ENCODE data around the gene LRCOL1.

LRCOL1 gene

GRCh38 chr12:132621657-132622435 is 11.5 kb upstream of the LRCOL1 start:
- DNase-seq (ENCODE audit: extremely low read depth, insufficient read length), result no peak
- no peaks in the 10 kb centered on the region for H3K27me3 ChIP-seq (replicated peaks; ENCODE audit: control insufficient read depth, insufficient read depth, low read length)
- no peak for TF ChIP-seq CTCF (IDR thresholded peaks at IDR 0.05; ENCODE audit: insufficient read depth, low read length, poor library complexity, severe bottlenecking)
- peaks cover 13% of the 10 kb centered on the region for H3K36me3 ChIP-seq (ENCODE audit: control insufficient read depth, insufficient read depth, low read length)
- no peak overlapping the region for H3K4me3 ChIP-seq (replicated peaks; ENCODE audit: low read depth, low read length)

- DNase-seq (ENCODE audit: extremely low read depth, insufficient read length), result no peak
- TF ChIP-seq CTCF (IDR thresholded peaks at IDR 0.05; ENCODE audit: insufficient read depth, low read length, poor library complexity, severe bottlenecking), result no peak
- peaks cover 12% of the 10 kb centered on the region for H3K36me3 ChIP-seq (ENCODE audit: control insufficient read depth, insufficient read depth, low read length)
- H3K27me3 ChIP-seq (replicated peaks; ENCODE audit: control insufficient read depth, insufficient read depth, low read length), result no peaks in the 10 kb centered on the region
- no peak overlapping the region for H3K4me3 ChIP-seq (replicated peaks; ENCODE audit: low read depth, low read length)
These were observed 10.7 kb upstream of the LRCOL1 start for GRCh38 chr12:132620899-132621656.

GRCh38 chr12:132620113-132620898 is 9.9 kb upstream of the LRCOL1 start:
- no peak for TF ChIP-seq CTCF (IDR thresholded peaks at IDR 0.05; ENCODE audit: insufficient read depth, low read length, poor library complexity, severe bottlenecking)

GRCh38 chr12:132619386-132620112 is 9.2 kb upstream of the LRCOL1 start:
- TF ChIP-seq CTCF (IDR thresholded peaks at IDR 0.05; ENCODE audit: insufficient read depth, low read length, poor library complexity, severe bottlenecking), result no peak
- H3K36me3 ChIP-seq (ENCODE audit: control insufficient read depth, insufficient read depth, low read length), result peaks cover 2% of the 10 kb centered on the region
- DNase-seq (ENCODE audit: extremely low read depth, insufficient read length), result no peak
- H3K4me3 ChIP-seq (replicated peaks; ENCODE audit: low read depth, low read length), result no peak overlapping the region
- no peaks in the 10 kb centered on the region for H3K27me3 ChIP-seq (replicated peaks; ENCODE audit: control insufficient read depth, insufficient read depth, low read length)

More at GRCh38 chr12:132620113-132620898, 9.9 kb upstream of the LRCOL1 start:
- no peak overlapping the region for H3K4me3 ChIP-seq (replicated peaks; ENCODE audit: low read depth, low read length)
- H3K36me3 ChIP-seq (ENCODE audit: control insufficient read depth, insufficient read depth, low read length), result peaks cover 8% of the 10 kb centered on the region
- H3K27me3 ChIP-seq (replicated peaks; ENCODE audit: control insufficient read depth, insufficient read depth, low read length), result no peaks in the 10 kb centered on the region
- DNase-seq (ENCODE audit: extremely low read depth, insufficient read length), result no peak

- no peak for DNase-seq (ENCODE audit: extremely low read depth, insufficient read length)
- Histone ChIP-seq H3K4me3 (replicated peaks; ENCODE audit: low read depth, low read length) (no peak overlapping the region), H3K27me3 (replicated peaks; ENCODE audit: control insufficient read depth, insufficient read depth, low read length) (no peaks in the 10 kb centered on the region), H3K36me3 (ENCODE audit: control insufficient read depth, insufficient read depth, low read length) (no peaks in the 10 kb centered on the region; the same call in 1 of the 2 replicates)
- TF ChIP-seq CTCF (IDR thresholded peaks at IDR 0.05; ENCODE audit: insufficient read depth, low read length, poor library complexity, severe bottlenecking), result no peak
These were observed 8.6 kb upstream of the LRCOL1 start for GRCh38 chr12:132619071-132619385.

Data from GM06990 (cell line).